ENCODE results near the gene JAM3. TPM values are rescaled to one million over a fixed set of nuclear protein-coding genes. Genes with fewer than 3 reads are reported as not detected.
"Not testable (repeated sequence)": the region's sequence is repeated elsewhere in the genome, so short reads cannot be mapped to it uniquely, and the experiment has no call there.

JAM3 gene
- total RNA-seq, 2 experiments from 2014 or later, result 18.3 to 21.2 TPM

DNA sequence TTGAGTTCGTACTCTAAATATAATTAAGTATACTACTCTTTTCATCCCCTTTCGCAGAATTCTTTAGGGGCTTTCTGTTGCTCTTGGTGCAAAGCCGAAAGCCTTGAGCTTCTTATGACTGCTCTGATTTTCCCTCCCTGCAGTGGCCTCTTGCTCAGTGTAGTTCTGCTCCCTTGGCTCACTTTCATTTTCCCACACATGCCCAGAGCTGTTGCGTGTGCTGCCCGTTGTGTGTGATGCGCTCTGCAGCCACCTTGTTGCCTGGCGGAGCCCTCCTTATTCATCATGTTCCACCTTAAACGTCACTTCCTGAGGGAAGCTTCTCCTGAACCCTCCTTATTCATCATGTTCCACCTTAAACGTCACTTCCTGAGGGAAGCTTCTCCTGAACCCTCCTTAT is 23.1 kb downstream of the JAM3 start:
- H3K27me3 Mint-ChIP-seq, result not testable (repeated sequence)
- peaks cover 13% of the 10 kb centered on the region for H3K4me1 Mint-ChIP-seq

GRCh38 chr11:134097166-134097565 is 28.3 kb downstream of the JAM3 start:
- Mint-ChIP-seq H3K9me3 (no peaks in the 10 kb centered on the region), H3K36me3 (peaks cover 1% of the 10 kb centered on the region), H3K4me3 (no peak overlapping the region), H3K27me3 (no peaks in the 10 kb centered on the region), H3K4me1 (peaks cover 7% of the 10 kb centered on the region), H3K27ac (no peak overlapping the region)
- DNase-seq, result no peak

More for the DNA sequence above, 23.1 kb downstream of the JAM3 start:
- H3K36me3 Mint-ChIP-seq, H3K27ac Mint-ChIP-seq, DNase-seq, H3K4me3 Mint-ChIP-seq, H3K9me3 Mint-ChIP-seq: not testable (repeated sequence)

DNA sequence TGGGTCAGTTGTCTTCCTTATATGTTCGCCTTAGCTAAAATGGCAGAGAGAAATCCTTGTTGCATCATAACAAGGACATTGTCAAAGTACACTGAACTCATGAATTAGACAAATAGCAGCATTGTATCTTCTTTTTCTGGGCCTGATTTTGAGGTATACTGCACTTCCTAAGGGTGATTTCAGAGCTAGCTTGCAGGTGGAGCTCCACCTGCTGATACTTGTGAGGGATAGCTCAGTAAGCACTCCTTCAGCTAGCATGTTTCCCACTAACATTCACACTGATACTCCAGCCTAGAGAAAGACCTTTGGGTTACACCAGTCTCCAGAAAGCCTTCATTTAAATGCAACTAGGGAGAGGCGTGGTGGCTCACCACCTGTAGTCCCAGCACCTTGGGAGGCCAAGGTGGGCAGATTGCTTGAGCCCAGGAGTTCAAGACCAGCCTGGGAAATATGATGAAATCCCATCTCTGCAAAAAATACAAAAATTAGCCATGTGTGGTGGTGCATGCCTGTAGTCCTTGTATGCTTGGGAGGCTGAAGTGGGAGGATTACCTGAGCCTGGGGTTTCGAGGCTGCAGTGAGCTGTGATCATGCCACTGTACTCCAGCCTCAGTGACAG is 29.8 kb downstream of the JAM3 start:
- no peak overlapping the region for H3K27ac Mint-ChIP-seq
- peaks cover 3% of the 10 kb centered on the region for H3K36me3 Mint-ChIP-seq
- H3K9me3 Mint-ChIP-seq, result no peaks in the 10 kb centered on the region
- H3K4me3 Mint-ChIP-seq, result no peak overlapping the region
- DNase-seq, result no peak
- peaks cover 4% of the 10 kb centered on the region for H3K4me1 Mint-ChIP-seq
- H3K27me3 Mint-ChIP-seq, result no peaks in the 10 kb centered on the region

DNA sequence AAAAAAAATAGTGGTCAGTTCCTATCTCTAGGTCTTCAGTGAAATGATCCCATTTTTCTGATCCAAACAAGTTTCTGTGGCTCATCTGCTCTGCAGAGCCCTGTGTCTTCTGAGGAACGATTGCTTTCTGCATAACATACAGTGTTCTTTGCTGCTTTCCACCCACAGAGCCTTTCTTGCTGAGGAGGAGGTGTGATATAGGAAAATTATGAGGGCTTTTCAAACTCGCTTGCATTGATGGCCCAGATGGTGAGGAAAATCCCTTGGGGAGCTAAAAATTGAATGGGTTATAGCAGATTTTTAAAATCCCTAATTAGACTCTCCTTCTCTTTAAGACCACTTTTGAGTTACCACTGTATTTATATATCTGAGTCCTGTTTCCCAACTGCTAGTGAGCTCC is 31.3 kb downstream of the JAM3 start:
- peaks cover 3% of the 10 kb centered on the region for H3K36me3 Mint-ChIP-seq
- H3K27ac Mint-ChIP-seq, result no peak overlapping the region
- no peak for DNase-seq
- H3K4me3 Mint-ChIP-seq, result no peak overlapping the region
- H3K9me3 Mint-ChIP-seq, result no peaks in the 10 kb centered on the region
- no peaks in the 10 kb centered on the region for H3K27me3 Mint-ChIP-seq
- H3K4me1 Mint-ChIP-seq, result peaks cover 4% of the 10 kb centered on the region

DNA sequence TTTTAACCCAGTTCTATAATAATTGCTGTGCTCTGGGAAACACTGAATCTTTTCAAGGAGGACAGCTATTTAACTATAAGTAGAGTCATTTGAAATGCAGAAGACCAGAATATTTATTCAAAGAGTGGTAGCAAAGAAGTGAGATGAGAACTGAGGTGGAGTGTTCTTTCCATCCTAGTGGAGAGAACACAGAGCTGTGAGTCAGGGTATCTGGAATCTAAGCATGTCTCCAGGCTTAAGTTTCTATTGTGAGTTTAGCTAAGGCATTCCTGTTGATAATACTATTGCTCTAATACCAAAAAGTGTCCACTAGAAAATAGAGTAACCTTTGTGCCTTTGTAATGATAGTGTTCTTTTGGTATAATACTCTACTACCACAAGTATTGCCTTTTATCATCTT is 32.4 kb downstream of the JAM3 start:
- H3K27ac Mint-ChIP-seq, result no peak overlapping the region
- peaks cover 6% of the 10 kb centered on the region for H3K9me3 Mint-ChIP-seq
- H3K36me3 Mint-ChIP-seq, result peaks cover 8% of the 10 kb centered on the region
- no peak for DNase-seq
- H3K27me3 Mint-ChIP-seq, result no peaks in the 10 kb centered on the region
- H3K4me3 Mint-ChIP-seq, result no peak overlapping the region
- H3K4me1 Mint-ChIP-seq, result peaks cover under 1% of the 10 kb centered on the region

DNA sequence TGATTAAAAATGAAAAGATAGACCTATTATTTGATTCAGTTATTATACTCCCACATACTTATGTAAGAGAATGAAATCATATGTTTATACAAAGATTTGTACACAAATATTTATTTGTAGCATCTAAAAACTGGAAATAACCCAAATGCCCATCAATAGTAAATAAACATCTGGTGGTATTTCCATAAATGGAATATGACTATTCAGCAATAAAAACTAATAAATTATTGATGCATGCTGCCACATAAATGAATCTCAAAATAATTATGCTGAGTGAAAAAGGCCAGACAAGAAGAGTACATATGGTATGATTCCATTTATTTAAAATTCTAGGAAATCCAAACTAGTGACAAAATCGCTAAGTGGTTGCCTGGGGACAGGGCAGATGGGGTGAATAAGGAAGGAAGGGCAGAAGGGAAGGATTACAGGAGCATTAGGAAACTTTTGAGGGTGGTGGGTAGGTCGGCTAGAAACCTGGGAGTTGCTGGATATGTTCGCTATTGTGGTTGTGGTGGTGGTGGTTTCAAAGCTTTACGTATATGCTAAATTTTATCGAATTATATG is 41.5 kb downstream of the JAM3 start:
- Mint-ChIP-seq H3K9me3 (peaks cover 17% of the 10 kb centered on the region), H3K27me3 (no peaks in the 10 kb centered on the region), H3K4me3 (no peak overlapping the region), H3K27ac (no peak overlapping the region), H3K36me3 (peaks cover 18% of the 10 kb centered on the region), H3K4me1 (no peaks in the 10 kb centered on the region)
- DNase-seq, result no peak

DNA sequence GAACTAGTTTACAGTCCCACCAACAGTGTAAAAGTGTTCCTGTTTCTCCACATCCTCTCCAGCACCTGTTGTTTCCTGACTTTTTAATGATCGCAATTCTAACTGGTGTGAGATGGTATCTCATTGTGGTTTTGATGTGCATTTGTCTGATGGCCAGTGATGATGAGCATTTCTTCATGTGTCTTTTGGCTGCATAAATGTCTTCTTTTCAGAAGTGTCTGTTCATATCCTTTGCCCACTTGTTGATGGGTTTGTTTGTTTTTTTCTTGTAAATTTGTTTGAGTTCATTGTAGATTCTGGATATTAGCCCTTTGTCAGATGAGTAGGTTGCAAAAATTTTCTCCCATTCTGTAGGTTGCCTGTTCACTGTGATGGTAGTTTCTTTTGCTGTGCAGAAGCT is 44.9 kb downstream of the JAM3 start:
- H3K9me3 Mint-ChIP-seq, H3K27ac Mint-ChIP-seq, H3K4me3 Mint-ChIP-seq, H3K4me1 Mint-ChIP-seq, DNase-seq, H3K36me3 Mint-ChIP-seq, H3K27me3 Mint-ChIP-seq: not testable (repeated sequence)

DNA sequence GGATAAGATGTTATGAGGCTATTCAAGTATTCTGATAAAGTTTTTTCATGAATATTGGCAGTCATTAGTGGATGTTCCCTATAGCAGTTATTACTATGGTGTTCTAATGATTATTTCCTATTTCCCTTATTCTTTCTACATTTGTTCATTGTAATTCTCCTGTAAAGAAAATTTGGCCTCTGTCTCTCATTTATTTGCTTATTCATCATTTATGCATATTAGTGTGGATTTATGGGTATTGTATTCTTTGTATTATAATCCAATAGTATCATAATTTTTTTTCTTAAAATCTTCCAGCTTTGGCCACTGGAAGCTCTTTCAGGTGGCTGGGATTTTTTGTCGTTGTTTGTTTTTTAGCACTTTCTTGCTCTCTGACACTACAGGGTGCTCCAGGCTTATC is 47.3 kb downstream of the JAM3 start:
- H3K4me3 Mint-ChIP-seq, result no peak overlapping the region
- peaks cover 5% of the 10 kb centered on the region for H3K4me1 Mint-ChIP-seq
- no peaks in the 10 kb centered on the region for H3K9me3 Mint-ChIP-seq

DNA sequence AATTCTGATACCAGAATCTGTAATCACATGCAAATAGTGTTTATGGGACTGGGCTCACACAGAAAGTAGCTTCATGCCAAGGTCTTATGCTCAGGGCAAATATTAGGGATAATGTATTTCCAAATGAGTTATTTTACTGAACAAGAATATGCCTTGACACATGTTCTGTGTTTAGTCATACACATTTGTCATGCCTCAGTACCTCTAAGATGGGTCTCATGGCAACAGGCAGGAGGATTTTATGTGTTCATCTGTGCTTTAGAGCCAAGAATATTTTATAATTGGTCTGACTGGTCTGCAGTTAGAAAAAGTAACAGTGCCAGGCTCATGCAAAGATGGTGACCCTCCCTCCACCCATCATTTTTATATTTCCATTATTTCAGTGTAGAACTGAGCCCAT is 49.1 kb downstream of the JAM3 start:
- DNase-seq, result no peak

More for the DNA sequence above, 47.3 kb downstream of the JAM3 start:
- Mint-ChIP-seq H3K36me3 (peaks cover 9% of the 10 kb centered on the region), H3K27me3 (no peaks in the 10 kb centered on the region), H3K27ac (no peak overlapping the region)
- DNase-seq, result no peak

DNA sequence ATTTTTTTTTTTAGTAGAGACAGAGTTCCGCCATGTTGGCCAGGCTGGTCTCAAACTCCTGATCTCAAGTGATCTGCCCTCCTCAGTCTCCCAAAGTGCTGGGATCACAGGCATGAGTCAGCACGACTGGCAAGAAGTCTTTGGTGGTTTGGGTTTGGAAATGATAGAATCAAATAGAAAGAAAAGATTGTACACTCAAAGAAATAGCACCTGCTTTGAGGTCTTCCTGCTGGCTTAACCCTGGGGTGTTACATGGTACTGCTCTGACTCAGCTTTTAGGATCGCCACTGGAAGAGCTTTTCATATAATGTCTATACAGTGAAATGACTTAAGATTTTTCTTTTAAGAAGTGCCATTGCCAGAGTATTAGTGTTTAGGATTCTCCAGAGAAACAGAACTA is 50.2 kb downstream of the JAM3 start:
- H3K4me3 Mint-ChIP-seq, result no peak overlapping the region
- H3K27me3 Mint-ChIP-seq, result peaks cover 19% of the 10 kb centered on the region
- H3K9me3 Mint-ChIP-seq, result no peaks in the 10 kb centered on the region
- peaks cover 8% of the 10 kb centered on the region for H3K4me1 Mint-ChIP-seq
- H3K36me3 Mint-ChIP-seq, result peaks cover 3% of the 10 kb centered on the region
- no peak for DNase-seq
- H3K27ac Mint-ChIP-seq, result no peak overlapping the region

More for the DNA sequence above, 49.1 kb downstream of the JAM3 start:
- no peaks in the 10 kb centered on the region for H3K9me3 Mint-ChIP-seq
- peaks cover 8% of the 10 kb centered on the region for H3K27me3 Mint-ChIP-seq
- H3K36me3 Mint-ChIP-seq, result peaks cover 1% of the 10 kb centered on the region
- no peak overlapping the region for H3K4me3 Mint-ChIP-seq
- no peak overlapping the region for H3K27ac Mint-ChIP-seq
- H3K4me1 Mint-ChIP-seq, result peaks cover 5% of the 10 kb centered on the region

DNA sequence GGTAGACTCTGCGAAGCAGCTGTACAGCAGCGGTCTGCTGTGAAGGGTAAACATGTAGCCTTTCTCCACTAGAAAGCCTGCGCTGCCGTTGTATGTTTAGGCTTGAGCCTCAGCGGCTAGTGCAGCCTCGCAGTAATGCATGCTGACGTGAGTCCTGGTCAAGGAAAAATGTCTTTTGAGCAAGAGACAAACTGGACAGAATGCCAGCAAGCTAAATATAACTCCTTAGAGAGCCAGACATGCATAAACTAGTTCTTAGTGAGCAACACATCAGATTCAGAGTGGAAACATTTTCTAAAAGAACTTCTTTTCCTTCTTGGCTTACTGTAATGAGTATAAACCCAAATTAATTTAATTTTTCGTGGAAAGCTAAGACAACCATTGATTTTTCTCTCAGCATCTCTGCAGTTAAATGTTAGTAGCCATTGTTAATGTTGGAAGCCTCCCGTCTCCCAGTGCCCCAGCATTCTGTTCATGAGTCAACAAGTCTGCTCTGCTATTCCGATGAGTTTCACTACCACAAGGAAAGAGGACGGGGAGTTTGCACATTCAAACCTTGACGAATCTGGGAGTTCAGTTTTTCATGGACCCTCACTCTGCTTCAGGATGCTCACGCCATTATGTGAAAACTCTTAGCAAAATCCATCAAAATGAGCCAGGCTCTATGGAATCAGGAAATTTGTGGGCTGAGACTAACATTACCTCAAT is 51.4 kb downstream of the JAM3 start:
- no peak for DNase-seq
- Mint-ChIP-seq H3K9me3 (no peaks in the 10 kb centered on the region), H3K27ac (no peak overlapping the region), H3K4me1 (peaks cover 15% of the 10 kb centered on the region), H3K36me3 (peaks cover 7% of the 10 kb centered on the region), H3K27me3 (peaks cover 29% of the 10 kb centered on the region), H3K4me3 (no peak overlapping the region)

DNA sequence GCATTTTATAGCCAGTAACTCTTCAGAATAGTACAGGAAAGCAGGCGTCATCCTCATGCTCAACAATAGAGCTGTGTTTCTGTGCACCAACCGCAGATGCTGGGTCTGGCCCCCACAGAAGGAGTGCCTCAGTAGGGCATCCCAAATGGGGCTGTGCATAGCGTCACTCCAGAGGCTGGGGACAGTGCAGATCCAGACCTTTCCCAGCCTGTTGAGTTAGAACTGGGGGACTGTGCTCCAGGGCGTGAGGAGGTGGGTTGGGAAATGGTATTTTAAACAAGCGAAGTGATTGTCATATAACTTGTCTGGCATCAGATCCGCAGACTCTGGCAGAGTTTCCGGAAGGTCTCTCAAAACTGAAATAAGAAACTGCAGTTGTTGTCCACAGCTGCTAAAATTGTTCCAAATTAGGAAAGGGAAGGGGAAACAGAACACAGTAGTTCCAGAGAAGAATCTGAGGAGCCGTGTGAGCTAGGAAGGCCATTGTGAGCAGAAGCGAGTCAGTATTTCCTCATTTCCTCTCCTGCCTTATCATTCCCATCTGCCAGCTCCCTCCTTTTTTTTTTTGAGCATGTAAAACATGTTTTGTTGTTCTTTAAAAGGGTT is 52.2 kb downstream of the JAM3 start:
- Mint-ChIP-seq H3K9me3 (no peaks in the 10 kb centered on the region), H3K4me1 (peaks cover 21% of the 10 kb centered on the region), H3K27me3 (peaks cover 36% of the 10 kb centered on the region), H3K36me3 (peaks cover 11% of the 10 kb centered on the region), H3K27ac (no peak overlapping the region), H3K4me3 (no peak overlapping the region)
- DNase-seq, result no peak

DNA sequence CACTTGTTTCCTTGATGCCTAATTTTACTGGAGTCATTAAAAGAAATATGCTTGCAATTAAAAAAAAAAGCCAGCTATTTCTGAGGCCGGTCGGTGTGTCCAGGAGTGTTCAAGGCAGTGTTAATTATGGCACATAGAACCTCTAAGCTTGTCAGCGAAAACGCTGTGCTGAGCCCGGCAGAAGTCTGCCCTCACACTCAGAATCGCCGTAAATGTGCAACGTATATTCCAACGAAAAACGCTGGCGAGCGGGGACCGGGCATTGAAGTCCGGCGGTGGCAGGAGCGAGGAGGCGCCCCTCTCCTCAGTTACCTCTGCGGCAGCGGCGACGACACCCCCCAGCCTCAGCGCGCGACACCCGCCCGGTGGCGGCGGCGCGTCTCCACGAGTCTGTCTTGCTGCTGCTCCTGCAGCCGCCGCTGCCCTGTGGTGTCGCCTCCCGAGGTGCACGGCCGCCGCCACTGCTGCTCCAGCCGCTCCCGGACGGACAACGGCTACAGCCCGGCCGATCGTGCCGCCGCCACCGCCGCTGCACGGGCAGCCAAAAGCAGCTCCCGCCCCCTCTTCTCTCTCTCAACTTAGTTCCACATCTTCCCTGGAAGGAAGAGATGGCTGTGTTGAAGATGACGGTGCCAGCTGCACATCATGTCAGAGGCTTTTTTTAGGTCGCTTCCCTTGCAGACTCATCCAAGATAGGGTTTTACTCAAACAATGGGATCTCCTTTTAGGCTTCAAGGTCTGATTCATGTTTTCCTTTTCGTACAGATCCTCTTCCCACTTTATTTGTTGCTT is 56.0 kb downstream of the JAM3 start:
- DNase-seq, result peak; percentile 28
- H3K4me3 Mint-ChIP-seq, result no peak overlapping the region
- no peaks in the 10 kb centered on the region for H3K9me3 Mint-ChIP-seq
- H3K36me3 Mint-ChIP-seq, result peaks cover 13% of the 10 kb centered on the region
- peaks cover 38% of the 10 kb centered on the region for H3K27me3 Mint-ChIP-seq
- H3K4me1 Mint-ChIP-seq, result peaks cover 20% of the 10 kb centered on the region
- no peak overlapping the region for H3K27ac Mint-ChIP-seq

DNA sequence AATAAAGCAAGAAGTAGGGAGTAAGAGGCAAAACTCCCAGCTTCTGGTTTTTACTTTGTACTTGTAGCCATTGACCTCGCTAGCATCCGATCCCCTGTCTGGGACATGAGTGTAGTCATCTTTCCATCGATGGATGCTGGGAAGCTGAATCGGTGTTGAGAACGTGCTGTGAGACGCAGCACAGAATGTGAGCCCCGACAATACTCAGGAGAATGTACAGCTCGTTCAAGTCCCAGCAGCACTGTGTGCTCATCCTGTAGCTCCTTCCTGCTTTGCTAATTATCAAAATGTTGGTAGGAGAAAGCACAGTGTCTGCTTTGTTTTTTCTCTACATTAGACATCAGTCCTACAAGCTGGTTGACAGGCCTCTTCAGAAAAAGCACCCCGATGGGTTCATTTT is 56.6 kb downstream of the JAM3 start:
- Mint-ChIP-seq H3K36me3 (peaks cover 13% of the 10 kb centered on the region), H3K4me1 (peaks cover 20% of the 10 kb centered on the region), H3K9me3 (peaks cover 1% of the 10 kb centered on the region), H3K27me3 (peaks cover 38% of the 10 kb centered on the region), H3K27ac (no peak overlapping the region), H3K4me3 (no peak overlapping the region)
- DNase-seq, result no peak
